ENCODE results near the gene SPATA2. TPM values are rescaled to one million over a fixed set of nuclear protein-coding genes. Genes with fewer than 3 reads are reported as not detected.

SPATA2 gene
- total RNA-seq, 1 donor from 2014 or later = 0.64 TPM

DNA sequence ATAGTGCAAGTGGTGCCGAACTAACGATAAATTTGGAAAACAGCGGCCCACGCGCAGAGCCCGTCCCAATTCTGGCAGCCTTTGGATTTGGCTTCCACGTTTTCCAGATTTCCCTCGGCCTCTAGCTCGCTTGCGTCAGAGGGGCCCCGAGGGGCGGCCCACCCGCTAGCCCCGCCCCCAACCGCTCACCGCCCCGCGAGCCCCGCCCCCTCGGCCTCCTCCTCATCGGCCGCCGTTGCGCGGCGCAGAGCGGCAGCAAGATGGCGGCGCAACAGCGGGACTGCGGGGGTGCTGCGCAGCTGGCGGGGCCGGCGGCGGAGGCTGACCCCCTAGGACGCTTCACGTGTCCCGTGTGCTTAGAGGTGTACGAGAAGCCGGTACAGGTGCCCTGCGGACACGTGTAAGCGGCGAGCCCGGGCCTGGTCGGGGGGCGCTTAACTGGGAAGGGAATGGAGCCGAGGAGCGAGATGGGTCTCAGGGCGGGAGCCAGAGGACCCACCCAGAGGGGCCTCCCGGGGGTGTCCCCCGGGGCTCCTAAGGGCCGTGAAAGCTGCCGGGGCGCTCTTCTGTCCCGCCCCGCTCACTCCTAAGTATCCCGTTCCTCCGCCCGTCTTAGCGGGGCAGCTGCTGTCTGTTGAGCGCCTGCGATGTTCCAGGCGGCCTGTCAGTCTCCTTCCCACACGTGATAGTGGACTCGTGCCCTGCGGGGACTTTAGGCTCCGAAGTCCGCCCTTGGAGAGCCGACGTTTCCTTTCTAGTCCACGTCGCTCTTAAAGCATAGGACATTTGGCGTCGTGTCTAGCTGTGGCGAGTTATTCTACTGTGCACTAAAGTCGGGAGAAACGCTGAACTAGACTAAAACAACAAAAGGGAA lies 21.1 kb upstream of the SPATA2 start, which contains the start of gene RNF114:
Gene RNF114, plus strand, starts transcription at position 245 of the 874 bp plus-strand sequence. Its CDS starts 16 bp downstream, at position 261.
- DNase-seq (ENCODE audit: low read depth in 2 of 2) = peak; percentile 78 to 88

GRCh38 chr20:49935746-49936152 lies 20.4 kb upstream of the SPATA2 start:
- DNase-seq (ENCODE audit: low read depth in 2 of 2) = no peak

DNA sequence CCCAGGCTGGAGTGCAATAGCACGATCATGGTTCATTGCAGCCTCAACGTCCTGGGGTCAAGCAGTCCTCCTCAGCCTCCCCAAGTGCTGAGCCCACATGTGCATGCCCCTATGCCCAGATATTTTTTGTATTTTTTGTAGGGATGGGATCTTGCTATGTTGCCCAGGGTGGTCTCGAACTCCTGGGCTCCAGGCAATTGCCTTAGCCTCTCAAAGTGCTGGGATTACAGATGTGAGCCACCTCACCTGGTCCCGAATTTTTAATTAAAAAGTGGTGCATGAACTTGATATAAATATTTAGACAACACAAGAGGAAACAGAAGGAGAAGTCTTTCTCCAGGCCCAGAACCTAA lies 13.8 kb upstream of the SPATA2 start:
- no peak for DNase-seq (ENCODE audit: low read depth in 2 of 2)

DNA sequence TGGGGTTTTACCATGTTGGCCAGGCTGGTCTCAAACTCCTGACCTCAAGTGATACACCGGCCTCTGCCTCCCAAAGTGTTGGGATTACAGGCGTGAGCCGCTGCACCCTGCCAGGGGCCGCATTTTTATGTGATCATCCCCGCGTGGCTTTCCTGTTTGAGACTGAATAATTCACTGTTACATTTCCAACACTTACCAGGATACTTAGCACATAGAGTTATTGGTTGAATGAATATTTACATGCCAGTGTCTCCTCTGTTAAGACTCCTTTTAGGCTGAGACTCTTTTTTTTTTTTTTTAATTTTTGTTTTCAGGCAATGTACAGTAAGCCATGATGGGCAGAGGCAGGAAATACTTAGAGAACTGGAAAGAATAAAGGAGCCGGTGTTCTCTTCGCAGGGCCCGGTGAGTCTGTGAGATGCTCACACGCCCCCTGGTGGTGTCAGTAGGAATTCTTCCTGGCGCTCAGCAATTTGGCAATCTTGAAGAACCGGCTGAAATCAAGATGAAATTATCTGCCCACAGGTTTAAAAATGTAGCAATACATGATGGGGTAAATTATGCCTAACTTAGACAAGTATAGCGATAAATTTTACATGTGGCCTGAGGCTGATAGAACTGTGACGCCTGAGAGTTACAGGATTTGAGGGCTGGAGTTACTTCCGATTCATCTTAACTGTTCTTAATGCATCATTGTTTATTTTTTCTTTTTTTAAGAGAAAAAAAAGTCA lies 13.2 kb upstream of the SPATA2 start:
- DNase-seq (ENCODE audit: low read depth in 2 of 2) = peak in 1 of 2 donors; percentile 80

GRCh38 chr20:49925901-49926454 lies 10.6 kb upstream of the SPATA2 start:
- DNase-seq (ENCODE audit: low read depth in 2 of 2) = no peak

GRCh38 chr20:49924247-49924646 lies 8.9 kb upstream of the SPATA2 start:
- no peak for DNase-seq (ENCODE audit: low read depth in 2 of 2)

- DNase-seq (ENCODE audit: low read depth in 2 of 2) = no peak
Observed at GRCh38 chr20:49919461-49919860, 4.1 kb upstream of the SPATA2 start.

- no peak for DNase-seq (ENCODE audit: low read depth in 2 of 2)
Observed at GRCh38 chr20:49919009-49919408, 3.7 kb upstream of the SPATA2 start.

DNA sequence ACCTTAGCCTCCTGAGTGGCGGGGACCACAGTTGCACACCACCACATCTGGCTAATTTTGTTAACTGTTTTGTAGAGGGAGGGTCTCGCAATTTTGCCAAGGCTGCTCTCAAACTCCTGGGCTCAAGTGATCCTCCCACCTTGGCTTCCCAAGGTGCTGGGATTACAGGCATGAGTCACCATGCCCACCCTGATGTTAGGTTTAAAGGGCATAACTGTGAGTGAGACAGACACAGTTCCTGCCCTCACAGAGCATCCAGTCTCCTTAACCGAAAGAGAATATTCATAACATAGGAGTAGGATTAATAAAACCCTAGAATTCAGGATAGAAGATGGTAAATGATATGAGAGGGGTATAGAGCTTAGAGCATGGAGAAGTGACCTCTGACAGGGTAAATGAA lies 3.1 kb upstream of the SPATA2 start:
- no peak for DNase-seq (ENCODE audit: low read depth in 2 of 2)

DNA sequence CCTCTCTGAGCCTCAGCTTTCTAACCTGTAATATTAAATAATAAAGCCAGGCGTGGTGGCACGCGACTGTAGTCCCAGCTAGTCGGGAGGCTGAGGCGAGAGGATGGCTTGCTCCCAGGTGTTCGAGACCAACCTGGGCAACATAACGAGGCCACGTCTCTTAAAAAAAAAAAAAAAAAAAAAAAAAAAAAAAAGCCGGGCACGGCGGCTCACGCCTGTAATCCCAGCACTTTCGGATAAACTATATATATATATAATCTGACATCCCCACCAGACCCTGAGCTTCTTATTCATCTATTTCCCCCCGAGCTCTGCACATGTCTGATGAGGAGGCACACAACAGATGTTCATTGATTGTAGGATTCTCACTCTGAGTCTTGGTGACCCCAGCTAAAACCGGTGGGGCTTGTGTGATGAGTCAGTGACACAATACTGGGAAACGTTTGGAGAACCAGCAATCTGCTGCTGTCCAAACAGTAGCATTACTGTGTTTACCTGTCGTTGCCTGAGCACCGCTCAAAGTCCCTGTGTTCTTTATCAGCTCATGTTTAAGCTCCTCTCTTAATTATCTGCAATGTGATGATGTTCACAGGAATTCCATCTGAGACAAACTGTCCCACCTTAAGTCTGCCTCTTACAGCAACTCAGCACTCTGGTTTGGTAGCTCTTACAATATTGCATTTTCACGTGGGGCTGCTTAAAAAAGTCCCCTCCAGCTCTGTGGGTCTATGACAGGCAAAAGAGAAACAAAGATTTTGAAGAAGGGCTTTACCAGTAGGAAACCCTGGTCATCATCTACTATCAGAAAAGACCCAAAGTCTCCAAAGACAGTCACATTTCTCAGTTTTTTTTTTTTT lies 1.0 kb upstream of the SPATA2 start:
- peak in 1 of 2 donors; percentile 62 for DNase-seq (ENCODE audit: low read depth in 2 of 2)

GRCh38 chr20:49915118-49915379 lies 280 bp downstream of the SPATA2 start:
- DNase-seq (ENCODE audit: low read depth in 2 of 2) = no peak

DNA sequence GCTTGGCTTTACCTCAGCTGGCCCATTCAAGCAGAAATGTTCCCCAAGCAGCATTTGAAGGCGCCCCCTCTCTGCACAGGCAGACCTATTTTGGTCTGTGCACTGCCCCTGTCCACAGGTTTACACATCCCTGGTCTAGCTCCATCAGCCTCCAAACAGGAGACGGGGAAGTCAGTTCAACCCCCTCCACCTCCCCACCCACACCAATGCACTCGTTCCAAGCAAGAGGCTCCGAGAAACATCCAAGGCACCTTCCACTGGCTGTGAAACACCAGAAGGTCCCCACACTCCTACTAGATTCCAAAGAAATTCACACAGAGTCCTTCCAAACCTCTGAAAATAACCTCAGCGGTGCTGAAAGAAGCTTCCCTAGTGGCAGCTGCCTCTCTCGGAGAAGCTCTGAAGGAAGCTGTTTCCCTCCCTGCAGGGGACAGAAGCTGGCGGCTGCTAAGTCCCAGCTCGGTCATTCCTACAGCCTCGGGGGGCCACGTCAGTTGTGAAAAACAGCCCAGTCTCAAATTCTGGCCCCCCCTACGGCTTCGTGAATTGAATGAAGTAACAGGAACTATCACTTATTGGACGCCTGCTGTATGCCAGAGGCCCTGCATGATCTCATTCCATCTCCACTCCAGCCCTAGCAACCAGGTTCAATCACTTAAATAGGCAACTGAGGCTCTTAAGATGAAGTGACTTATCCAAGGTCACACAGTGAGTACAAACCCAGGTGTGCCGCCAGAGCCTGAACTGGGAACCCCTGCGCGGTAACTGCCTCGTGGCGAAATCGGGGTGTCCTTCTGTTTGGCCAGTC lies 815 bp downstream of the SPATA2 start:
- DNase-seq (ENCODE audit: low read depth in 2 of 2) = peak in 1 of 2 donors; percentile 35

GRCh38 chr20:49913399-49914047 lies 1.8 kb downstream of the SPATA2 start:
- no peak for DNase-seq (ENCODE audit: low read depth in 2 of 2)

GRCh38 chr20:49910340-49910706 lies 5.0 kb downstream of the SPATA2 start:
- no peak for DNase-seq (ENCODE audit: low read depth in 2 of 2)

DNA sequence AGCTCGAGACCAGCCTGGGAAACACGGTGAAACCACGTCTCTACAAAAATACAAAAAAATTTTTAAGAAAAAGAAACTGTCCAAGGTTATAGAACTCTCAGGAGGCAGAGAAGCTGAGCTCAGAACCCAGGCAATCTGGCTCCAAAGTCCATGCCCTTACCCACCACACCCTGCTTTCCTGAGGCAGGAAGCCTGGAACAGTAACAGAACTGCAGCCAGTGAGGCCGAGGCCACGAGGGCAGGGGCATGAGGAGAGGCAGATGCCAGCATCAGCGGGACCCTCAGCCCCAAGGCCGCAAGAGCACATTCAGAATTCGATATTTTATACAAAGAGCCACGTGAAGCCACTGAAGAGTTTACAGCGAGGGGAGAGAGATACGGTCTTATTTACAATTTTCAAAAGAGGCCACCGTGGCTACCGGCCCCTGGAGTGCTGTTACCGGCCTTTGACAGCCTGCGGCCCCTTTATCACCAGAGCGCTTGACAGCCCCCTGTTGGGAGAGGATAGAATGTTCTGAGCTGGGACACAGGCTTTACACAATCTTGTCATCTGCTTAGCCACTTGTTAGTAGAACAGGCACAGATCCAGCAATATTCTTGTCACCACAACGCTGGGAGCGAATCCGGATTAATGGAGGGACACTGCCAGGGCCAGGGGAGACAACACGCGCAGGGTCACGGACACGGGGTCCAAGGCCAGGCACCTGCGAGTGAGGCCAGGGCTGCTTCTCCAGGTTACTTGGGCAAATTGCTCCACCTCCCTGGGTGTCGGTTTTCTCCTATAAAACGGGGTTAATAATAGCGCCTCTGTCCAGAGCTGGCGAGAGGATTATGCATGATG lies 5.6 kb downstream of the SPATA2 start:
- DNase-seq (ENCODE audit: low read depth in 2 of 2) = peak; percentile 30 to 42

GRCh38 chr20:49908258-49908565 lies 7.1 kb downstream of the SPATA2 start:
- DNase-seq (ENCODE audit: low read depth in 2 of 2) = no peak

- no peak for DNase-seq (ENCODE audit: low read depth in 2 of 2)
Observed at GRCh38 chr20:49907405-49908257, 7.7 kb downstream of the SPATA2 start.

DNA sequence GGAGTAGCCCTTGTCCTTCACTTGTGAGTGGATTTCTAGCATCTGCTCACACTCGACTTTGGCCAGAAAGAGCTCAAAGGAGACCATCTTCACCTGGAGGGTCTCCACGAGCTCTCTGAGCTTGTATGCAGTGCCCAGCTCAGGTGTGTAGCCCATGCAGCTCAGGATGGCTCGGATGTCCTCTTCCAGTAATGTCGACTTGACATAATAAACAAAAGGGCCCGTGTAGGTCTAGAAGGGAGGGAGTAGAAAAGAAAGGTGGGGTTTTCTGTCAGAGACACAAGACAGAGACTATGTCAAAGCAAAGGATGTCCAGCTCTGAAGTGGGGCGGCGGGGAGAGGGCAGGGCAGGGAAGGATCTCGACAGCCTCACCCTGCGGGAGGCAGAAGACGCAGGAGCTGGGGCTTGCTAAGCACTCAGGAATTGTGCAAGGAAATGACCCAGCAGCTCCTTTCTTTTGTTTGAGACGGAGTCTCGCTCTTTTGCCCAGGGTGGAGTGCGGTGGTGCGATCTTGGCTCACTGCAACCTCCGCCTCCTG lies 8.6 kb downstream of the SPATA2 start:
- no peak for DNase-seq (ENCODE audit: low read depth in 2 of 2)

All from dermis microvascular lymphatic vessel endothelial cell (primary cell).